Endothelial cell (in vitro differentiated cells): Measurements from ENCODE around the gene C8G. TPM values are rescaled to one million over a fixed set of nuclear protein-coding genes. Genes with fewer than 3 reads are reported as not detected.

Source experiments
- DNase-seq: peaks from one replicate; pipeline ENCODE4 v3.0.0; 2021; ENCODE audit warnings: low spot score
- H3K27ac Mint-ChIP-seq: one replicate; pipeline ENCODE4 v1.8.0; 2021; ENCODE audit warnings: mixed read lengths, inconsistent platforms; ENCODE audit not compliant: unreplicated experiment
- H3K27me3 Mint-ChIP-seq: one replicate; pipeline ENCODE4 v1.8.0; 2021; ENCODE audit warnings: mild to moderate bottlenecking, moderate library complexity, mixed read lengths, inconsistent platforms; ENCODE audit not compliant: unreplicated experiment
- H3K36me3 Mint-ChIP-seq: one replicate; pipeline ENCODE4 v1.8.0; 2021; ENCODE audit warnings: mild to moderate bottlenecking, low read depth, mixed read lengths, inconsistent platforms; ENCODE audit not compliant: unreplicated experiment
- H3K4me1 Mint-ChIP-seq: one replicate; pipeline ENCODE4 v1.8.0; 2021; ENCODE audit warnings: mild to moderate bottlenecking, mixed read lengths, inconsistent platforms; ENCODE audit not compliant: unreplicated experiment
- H3K4me3 Mint-ChIP-seq: one replicate; pipeline ENCODE4 v1.8.0; 2021; ENCODE audit warnings: mild to moderate bottlenecking, mixed read lengths, inconsistent platforms; ENCODE audit not compliant: unreplicated experiment
- H3K9me3 Mint-ChIP-seq: one replicate; pipeline ENCODE4 v1.8.0; 2021; ENCODE audit warnings: mixed read lengths, inconsistent platforms; ENCODE audit not compliant: unreplicated experiment
- total RNA-seq: library from RNA; stranded (reverse); fragmentation: NEBNext Ultra II Directional; extraction: Animal tissue kit (Norgen Biotek cat#: 25700); gene quantifications from one replicate; pipeline ENCODE4 v1.2.1, GENCODE V29; 2021; ENCODE audit not compliant: unreplicated experiment
- TF ChIP-seq, protein P1 (sequence below): fragments of 200-600 bp; sonication (generic); IDR thresholded peaks from one replicate; pipeline ENCODE4 v1.5.0; 2021; ENCODE audit warnings: antibody characterized with exemption; ENCODE audit not compliant: unreplicated experiment

C8G gene
- total RNA-seq, 1 donor from 2014 or later: 1.1 TPM

DNA sequence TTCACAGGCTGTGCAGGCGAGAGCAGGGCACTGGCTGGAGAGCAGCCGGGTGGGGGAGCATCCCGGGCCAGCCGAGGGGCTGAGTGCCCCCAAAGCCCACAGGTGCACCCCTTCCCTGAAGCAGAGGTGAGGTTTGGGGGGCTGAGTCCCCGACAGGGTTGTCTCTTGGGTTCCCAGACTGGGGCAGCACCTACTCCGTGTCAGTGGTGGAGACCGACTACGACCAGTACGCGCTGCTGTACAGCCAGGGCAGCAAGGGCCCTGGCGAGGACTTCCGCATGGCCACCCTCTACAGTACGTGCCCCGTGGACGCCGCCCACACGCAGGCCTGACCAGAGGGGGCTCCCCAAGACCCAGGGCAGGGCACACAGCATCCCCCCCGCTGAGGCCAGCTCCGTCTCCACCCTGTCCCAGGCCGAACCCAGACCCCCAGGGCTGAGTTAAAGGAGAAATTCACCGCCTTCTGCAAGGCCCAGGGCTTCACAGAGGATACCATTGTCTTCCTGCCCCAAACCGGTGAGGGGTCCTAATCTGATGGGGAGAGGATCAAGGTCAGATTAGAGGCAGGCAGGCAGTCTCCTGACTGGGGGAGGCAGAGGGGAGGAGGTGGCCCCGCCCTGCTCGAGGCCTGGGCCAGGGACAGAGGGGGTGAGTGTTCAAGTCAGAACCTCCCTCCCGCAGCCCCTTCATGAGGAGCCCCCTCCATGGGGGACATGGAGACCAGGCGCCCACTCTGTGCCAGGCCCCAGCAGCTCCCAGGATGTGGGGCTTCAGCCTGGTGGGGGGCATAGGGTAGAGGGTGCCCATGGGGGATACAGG is 34.9 kb downstream of the C8G start:
- Mint-ChIP-seq H3K9me3 (no peaks in the 10 kb centered on the region), H3K27ac (no peak overlapping the region), H3K4me3 (no peak overlapping the region), H3K27me3 (peaks cover 11% of the 10 kb centered on the region), H3K36me3 (peaks cover 9% of the 10 kb centered on the region), H3K4me1 (peaks cover 2% of the 10 kb centered on the region)
- no peak for DNase-seq
- TF ChIP-seq, protein P1, sequence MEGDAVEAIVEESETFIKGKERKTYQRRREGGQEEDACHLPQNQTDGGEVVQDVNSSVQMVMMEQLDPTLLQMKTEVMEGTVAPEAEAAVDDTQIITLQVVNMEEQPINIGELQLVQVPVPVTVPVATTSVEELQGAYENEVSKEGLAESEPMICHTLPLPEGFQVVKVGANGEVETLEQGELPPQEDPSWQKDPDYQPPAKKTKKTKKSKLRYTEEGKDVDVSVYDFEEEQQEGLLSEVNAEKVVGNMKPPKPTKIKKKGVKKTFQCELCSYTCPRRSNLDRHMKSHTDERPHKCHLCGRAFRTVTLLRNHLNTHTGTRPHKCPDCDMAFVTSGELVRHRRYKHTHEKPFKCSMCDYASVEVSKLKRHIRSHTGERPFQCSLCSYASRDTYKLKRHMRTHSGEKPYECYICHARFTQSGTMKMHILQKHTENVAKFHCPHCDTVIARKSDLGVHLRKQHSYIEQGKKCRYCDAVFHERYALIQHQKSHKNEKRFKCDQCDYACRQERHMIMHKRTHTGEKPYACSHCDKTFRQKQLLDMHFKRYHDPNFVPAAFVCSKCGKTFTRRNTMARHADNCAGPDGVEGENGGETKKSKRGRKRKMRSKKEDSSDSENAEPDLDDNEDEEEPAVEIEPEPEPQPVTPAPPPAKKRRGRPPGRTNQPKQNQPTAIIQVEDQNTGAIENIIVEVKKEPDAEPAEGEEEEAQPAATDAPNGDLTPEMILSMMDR: no peak

DNA sequence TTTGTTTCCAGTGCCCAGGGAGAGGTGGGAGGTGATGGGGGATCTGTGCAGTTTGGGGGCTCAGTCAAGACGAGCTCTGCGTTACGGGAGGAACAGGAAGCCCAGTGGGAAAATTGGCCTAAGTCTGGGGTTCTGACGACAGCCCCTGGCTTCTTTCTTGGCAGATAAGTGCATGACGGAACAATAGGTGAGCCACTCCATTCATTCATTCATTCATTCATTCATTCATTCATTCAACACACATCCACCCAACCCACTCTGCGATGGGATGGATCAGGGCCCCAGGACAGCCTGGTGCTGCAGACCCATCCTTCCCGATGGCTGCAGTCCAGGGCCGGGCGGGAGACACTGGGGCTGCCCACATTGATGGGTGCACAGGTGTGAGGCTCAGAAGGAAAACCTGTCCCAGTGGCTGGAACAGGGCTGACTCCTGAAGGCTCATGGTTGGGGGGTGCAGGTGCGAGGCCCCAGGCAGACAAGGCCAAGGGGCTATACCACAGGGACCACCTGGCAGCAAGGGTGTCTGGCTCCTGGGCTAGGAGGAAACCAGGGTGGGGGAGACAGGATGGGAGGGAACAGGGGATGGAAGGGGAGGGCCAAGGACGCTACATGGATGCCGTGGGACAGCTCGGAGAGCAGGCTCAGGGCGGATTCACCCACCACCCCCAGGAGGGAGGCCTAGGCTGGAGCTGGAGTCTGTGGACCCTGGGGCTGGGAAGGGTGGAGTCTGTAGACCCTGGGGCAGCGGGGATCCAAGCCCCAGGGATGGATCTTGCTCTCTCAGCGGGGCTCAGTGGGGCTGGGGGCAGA is 35.8 kb downstream of the C8G start:
- H3K4me3 Mint-ChIP-seq: no peak overlapping the region
- H3K4me1 Mint-ChIP-seq: peaks cover 2% of the 10 kb centered on the region
- H3K27ac Mint-ChIP-seq: no peak overlapping the region

DNA sequence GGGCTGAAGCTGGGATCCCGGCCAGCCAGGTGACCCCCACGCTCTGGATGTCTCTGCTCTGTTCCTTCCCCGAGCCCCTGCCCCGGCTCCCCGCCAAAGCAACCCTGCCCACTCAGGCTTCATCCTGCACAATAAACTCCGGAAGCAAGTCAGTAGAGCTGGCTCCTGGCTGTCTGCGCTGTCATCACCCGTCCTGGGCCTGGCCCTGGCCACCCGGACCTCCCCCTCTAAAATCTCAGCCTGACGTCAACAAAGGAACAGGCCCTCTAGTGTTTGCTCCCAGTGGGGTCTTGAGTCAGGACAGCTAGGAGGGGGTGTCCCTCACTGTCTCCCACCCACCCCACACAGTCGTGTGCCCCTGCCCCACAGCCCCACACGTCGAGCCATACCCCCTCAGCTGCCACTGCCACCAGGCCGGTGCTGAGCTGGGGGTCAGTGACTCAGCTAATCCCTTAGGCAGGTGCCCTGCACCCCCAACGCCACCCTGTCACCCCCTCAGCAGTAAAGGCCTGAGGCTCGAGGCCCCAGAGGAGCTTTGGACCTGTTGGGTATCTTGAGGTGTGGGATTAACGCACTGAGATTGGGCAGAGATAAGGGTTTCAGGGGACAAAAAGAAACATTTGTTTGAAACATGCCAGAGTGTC is 36.7 kb downstream of the C8G start:
- no peak for DNase-seq
- H3K27me3 Mint-ChIP-seq: peaks cover 15% of the 10 kb centered on the region
- peaks cover 9% of the 10 kb centered on the region for H3K36me3 Mint-ChIP-seq
- no peak overlapping the region for H3K4me3 Mint-ChIP-seq
- H3K9me3 Mint-ChIP-seq: no peaks in the 10 kb centered on the region
- no peak overlapping the region for H3K27ac Mint-ChIP-seq
- TF ChIP-seq, protein P1: no peak
- H3K4me1 Mint-ChIP-seq: peaks cover 2% of the 10 kb centered on the region

More for the DNA sequence above, 35.8 kb downstream of the C8G start:
- DNase-seq: no peak
- Mint-ChIP-seq H3K9me3 (no peaks in the 10 kb centered on the region), H3K27me3 (peaks cover 11% of the 10 kb centered on the region), H3K36me3 (peaks cover 9% of the 10 kb centered on the region)
- TF ChIP-seq, protein P1: no peak

DNA sequence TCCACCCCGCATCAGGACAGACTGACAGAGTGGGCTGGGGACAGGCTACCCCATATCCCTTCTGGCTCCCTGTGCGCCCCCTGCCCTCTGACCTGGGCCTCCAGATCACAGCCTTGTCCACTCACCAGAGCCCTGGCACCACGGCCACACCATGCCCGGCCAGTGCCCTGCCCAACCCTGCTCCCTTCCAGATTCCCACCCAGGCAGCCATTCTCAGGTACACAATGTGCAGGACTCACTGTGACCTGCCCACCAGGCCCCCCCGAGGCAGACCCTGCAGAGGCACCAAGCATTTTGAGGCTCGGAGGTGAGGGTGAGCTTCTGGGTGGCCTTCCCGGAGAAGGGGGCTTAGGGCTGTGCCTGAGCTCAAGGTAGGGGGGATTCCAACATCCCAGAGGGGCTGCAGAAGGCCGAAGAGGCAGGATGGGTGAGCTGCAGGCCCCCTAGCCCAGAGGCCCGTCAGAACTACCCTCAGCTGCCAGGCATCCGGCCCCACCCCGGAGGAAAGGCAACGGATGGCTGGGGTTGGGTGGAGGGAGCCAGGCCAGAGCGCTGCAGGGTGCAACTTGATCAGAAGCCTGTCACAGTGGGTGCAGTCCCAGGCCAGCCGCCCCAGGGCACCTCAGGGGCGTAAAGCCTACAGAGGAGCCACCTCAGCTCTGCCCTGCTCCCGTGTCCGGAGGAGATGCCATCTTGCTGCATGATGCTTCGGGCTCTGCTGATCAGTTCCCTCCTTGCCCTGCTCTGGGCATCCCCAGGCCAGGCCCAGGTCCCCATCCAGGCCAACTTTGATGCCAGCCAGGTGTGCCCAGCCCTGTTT is 37.4 kb downstream of the C8G start, which contains the start of gene LCNL1:
Gene LCNL1, plus strand, starts transcription at position 762 of the 820 bp plus-strand sequence. CDS start 594 bp downstream, outside the sequence.
- DNase-seq: no peak
- H3K4me3 Mint-ChIP-seq: peak within 1 kb of the TSS; percentile 52
- TF ChIP-seq, protein P1: no peak
- no peak within 1 kb of the TSS for H3K27ac Mint-ChIP-seq
- peaks cover 9% of the 10 kb centered on the region for H3K36me3 Mint-ChIP-seq
- no peaks in the 10 kb centered on the region for H3K9me3 Mint-ChIP-seq
- peaks cover 2% of the 10 kb centered on the region for H3K4me1 Mint-ChIP-seq
- H3K27me3 Mint-ChIP-seq: peaks cover 14% of the 10 kb centered on the region
